ENCODE results near the gene TPCN1.

The TPCN1 gene

DNA sequence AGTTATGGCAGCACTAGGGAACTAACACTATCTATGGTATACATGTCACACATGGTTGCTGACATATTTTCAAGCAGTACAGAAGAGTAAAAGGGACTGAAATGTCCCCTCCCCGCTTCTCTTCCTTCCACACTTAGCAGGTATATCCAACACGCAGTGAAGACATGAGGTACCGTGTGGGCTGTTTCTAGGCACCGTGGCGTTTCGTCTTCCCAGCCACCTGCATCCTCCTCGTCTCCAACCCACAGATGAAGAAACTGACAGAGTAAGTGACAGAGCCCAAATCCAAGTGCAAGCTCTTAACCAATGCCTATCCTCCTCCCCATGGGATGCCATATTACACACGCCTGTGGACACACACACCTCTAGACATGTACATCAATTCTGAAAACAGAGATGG, 81.2 kb downstream of the TPCN1 start:
- TF ChIP-seq, protein P1, sequence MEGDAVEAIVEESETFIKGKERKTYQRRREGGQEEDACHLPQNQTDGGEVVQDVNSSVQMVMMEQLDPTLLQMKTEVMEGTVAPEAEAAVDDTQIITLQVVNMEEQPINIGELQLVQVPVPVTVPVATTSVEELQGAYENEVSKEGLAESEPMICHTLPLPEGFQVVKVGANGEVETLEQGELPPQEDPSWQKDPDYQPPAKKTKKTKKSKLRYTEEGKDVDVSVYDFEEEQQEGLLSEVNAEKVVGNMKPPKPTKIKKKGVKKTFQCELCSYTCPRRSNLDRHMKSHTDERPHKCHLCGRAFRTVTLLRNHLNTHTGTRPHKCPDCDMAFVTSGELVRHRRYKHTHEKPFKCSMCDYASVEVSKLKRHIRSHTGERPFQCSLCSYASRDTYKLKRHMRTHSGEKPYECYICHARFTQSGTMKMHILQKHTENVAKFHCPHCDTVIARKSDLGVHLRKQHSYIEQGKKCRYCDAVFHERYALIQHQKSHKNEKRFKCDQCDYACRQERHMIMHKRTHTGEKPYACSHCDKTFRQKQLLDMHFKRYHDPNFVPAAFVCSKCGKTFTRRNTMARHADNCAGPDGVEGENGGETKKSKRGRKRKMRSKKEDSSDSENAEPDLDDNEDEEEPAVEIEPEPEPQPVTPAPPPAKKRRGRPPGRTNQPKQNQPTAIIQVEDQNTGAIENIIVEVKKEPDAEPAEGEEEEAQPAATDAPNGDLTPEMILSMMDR (IDR thresholded peaks at IDR 0.05; ENCODE audit: low read depth, low read length, missing control alignments) = no peak
- no peak overlapping the region for H3K4me3 ChIP-seq (ENCODE audit: low read depth, low read length)
- DNase-seq (ENCODE audit: low read depth) = no peak

DNA sequence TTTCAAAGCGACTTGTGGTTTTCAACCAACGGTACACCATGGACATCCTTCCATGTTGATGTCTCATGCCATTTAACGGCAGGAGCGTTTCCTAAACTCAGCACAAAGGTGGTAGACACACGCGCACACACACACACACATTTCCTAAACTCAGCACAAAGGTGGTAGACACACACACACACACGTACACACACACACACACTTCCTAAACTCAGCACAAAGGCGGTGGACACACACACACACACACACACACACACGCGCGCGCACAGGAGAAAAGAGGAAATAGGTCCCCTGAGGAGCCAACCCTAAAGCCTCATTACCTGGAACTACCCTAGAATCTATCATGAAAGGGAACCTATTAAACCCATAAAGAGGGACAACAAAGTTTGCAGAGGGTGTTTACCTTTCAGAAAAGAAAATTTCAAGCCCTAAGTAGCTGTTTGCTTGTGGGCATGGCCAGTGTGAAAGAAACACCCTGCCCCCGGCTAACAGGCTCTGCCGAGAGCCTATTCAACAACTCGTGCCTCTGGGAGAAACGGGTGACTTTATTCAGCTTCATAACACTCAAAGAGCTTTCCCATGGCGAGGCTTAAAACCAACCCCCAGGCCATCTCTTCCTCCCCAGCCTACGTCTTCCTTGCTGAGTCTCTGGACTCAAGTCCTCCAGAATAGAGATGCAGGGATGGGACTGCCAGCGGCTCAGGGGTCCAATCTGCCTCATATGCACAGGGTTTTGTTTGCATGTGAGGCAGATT, 81.8 kb downstream of the TPCN1 start:
- TF ChIP-seq, protein P1 (IDR thresholded peaks at IDR 0.05; ENCODE audit: low read depth, low read length, missing control alignments) = no peak
- no peak overlapping the region for H3K4me3 ChIP-seq (ENCODE audit: low read depth, low read length)
- DNase-seq (ENCODE audit: low read depth) = no peak

DNA sequence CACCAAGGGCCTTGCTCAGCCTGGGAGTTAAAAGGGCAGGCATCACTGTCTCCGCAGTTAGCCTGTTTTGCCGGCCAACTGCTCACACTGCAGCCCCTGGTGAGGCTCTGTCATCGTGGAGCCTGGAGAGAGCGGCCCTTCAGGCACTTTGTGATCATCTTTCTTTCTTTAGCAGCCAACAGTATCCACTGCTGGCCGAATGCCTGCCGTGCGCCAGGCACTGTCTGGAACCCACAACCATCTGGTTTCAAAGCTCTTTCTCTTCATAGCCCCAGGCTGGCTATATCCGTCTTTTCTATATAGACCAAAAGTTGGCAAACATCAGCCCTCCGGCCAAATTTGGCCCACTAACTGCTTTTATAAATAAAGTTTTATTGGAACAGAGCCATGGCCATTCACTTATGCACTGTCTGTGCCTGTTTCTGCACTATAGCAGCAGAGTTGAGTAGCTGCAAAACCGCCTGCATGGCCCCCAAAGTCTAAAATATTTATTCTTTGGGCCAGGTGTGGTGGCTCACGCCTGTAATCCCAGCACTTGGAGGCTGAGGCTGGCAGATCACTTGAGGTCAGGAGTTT, 84.1 kb downstream of the TPCN1 start:
- DNase-seq (ENCODE audit: low read depth) = no peak
- no peak overlapping the region for H3K4me3 ChIP-seq (ENCODE audit: low read depth, low read length)
- TF ChIP-seq, protein P1 (IDR thresholded peaks at IDR 0.05; ENCODE audit: low read depth, low read length, missing control alignments) = no peak

DNA sequence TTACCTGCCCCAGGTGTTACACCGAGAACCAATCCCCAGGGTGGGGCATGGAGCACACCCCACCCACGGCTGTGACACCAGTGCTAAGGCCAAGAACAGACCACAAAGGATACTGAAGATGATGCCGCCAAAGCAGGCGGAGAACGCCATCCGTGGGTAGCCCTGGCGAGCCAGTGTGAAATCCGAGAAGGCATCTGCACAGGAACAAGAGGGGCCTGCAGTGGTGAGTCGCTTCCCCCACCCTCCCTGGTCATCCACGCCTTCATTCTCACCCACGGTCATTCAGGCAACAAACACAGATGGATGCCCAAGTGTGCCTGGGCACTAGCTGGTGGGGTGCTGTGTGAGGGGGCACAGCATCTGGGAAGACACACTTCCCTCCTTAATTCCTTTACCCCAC, 85.1 kb downstream of the TPCN1 start:
- TF ChIP-seq, protein P1 (IDR thresholded peaks at IDR 0.05; ENCODE audit: low read depth, low read length, missing control alignments) = no peak
- H3K4me3 ChIP-seq (ENCODE audit: low read depth, low read length) = no peak overlapping the region
- DNase-seq (ENCODE audit: low read depth) = no peak

DNA sequence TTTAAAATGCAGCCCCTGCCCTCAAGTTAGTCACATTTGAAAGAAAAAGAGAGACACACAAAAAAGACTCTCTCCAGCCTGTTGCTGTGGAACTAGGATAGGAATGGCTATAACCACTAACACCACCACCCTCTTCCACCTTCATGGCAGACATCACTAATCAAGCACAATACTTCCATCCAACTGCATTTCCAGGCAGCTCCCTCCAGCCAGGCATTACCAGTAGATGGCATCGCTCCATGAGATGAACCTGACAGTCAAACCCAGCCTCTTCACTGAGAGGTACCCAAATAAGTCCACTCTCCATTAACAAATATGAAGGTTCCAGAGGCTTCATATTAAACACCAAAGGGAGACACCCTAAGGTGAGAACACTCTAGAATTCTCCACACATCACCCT, 89.2 kb downstream of the TPCN1 start:
- DNase-seq (ENCODE audit: low read depth) = no peak
- H3K4me3 ChIP-seq (ENCODE audit: low read depth, low read length) = no peak overlapping the region
- TF ChIP-seq, protein P1 (IDR thresholded peaks at IDR 0.05; ENCODE audit: low read depth, low read length, missing control alignments) = no peak

DNA sequence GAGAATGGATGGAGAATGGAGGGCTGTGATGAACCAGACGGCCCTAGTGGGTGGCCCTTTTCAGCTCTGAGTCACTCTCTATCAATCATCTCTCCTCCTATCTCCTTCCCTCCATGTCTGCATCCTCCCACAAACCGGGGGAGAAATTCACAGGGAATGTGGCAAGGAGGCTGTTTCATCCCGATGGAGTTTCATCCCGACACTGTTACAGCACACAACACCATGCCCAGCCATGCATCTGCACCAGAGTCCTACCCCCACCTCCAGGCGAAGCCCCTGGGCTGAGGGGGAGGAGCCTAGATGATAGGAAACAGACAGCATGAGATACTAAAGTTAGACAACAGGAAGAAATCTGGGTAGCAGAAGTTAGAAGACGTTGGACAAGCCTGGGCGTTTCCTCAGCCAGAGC, 92.9 kb downstream of the TPCN1 start:
- H3K4me3 ChIP-seq (ENCODE audit: low read depth, low read length) = no peak overlapping the region
- TF ChIP-seq, protein P1 (IDR thresholded peaks at IDR 0.05; ENCODE audit: low read depth, low read length, missing control alignments) = no peak
- DNase-seq (ENCODE audit: low read depth) = no peak

DNA sequence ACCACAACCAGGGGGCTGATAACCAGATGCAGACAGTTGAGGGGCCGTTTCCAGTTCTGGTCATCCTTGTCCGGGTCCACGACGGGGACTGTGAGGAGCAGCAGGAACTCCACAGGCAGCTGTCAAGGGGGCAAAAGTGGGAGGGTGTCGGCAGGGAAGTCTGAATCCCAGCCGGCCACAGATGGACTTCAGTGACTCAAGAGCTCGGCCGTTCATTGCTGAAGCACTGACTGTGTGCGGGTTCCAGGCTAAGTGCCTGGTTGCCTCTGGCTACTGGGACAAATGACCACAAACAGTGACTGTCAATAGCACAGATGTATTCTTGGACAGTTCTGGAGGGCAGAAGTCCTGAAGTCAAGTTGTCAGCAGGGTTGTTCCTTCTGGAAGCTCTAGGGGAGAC, 94.1 kb downstream of the TPCN1 start:
- TF ChIP-seq, protein P1 (IDR thresholded peaks at IDR 0.05; ENCODE audit: low read depth, low read length, missing control alignments) = no peak
- no peak overlapping the region for H3K4me3 ChIP-seq (ENCODE audit: low read depth, low read length)
- DNase-seq (ENCODE audit: low read depth) = no peak

Data from GM12864 (cell line).